K562 (cell line): ENCODE measurements around the gene ARID3A. TPM values are rescaled to one million over a fixed set of nuclear protein-coding genes. Genes with fewer than 3 reads are reported as not detected.

Source experiments
- ATAC-seq: fragments of 200-7000 bp; cut with Tn5 transposase; 3 replicates; pipeline ENCODE4 v1.9.1; 2020; ENCODE audit warnings: moderate library complexity
- BruUV-seq: library from RNA; stranded (reverse); fragments of 400-500 nt; replicated peaks from 2 replicates; lab custom pipeline; 2021; lab: Mats Ljungman, UMichigan
- CTCF ChIA-PET: fragments of 300-600 bp; formaldehyde crosslinking; extraction: SDS; loops from one replicate; lab custom pipeline; 2021; ENCODE audit warnings: low intra/inter-chr PET ratio; lab: Yijun Ruan, JAX
- POLR2A ChIA-PET: fragments of 300-600, 350-650 bp; sonication (Branson Sonifier 250); formaldehyde crosslinking; extraction: SDS; loops from one replicate; lab custom pipeline; 2021; ENCODE audit warnings: antibody characterized with exemption, inconsistent platforms; lab: Yijun Ruan, JAX
- DNase-seq, 4 experiments: peaks; one replicate each; pipeline versions ENCODE4 v3.0.0 to v3.0.0-alpha.2; 2011 to 2018; ENCODE audit warnings: low spot score in 3 of 4, mixed read lengths in 3 of 4; ENCODE audit errors: extremely low read depth in 1 of 4
- FAIRE-seq: peaks from 2 replicates; lab custom pipeline; 2011; peaks lifted over from hg19 to GRCh38; lab: Jason Lieb, UNC
- H2AFZ ChIP-seq: 2 replicates; pipeline ENCODE4 v1.6.0; 2011; ENCODE audit warnings: low read depth, low read length, control low read depth, inconsistent platforms
- H3K27ac ChIP-seq: fragments of 200-600 bp; 3 replicates; pipeline ENCODE4 v1.8.0; 2011; ENCODE audit warnings: low read depth, mild to moderate bottlenecking, control low read depth, inconsistent platforms, low read length, moderate library complexity, mixed read lengths; ENCODE audit errors: extremely low read depth
- H3K27me3 ChIP-seq, 2 experiments: fragments of 300-600 bp in 1 of 2; 2 replicates in 1 of 2; 3 replicates in 1 of 2; pipeline versions ENCODE4 v1.6.0 to v1.8.0; 2011; ENCODE audit warnings: inconsistent platforms in 2 of 2, low read length in 2 of 2, mild to moderate bottlenecking in 1 of 2, mixed read lengths in 1 of 2, moderate library complexity in 1 of 2; ENCODE audit not compliant: control insufficient read depth in 2 of 2, insufficient read depth in 2 of 2
- H3K36me3 ChIP-seq: fragments of 300-600 bp; 3 replicates; pipeline ENCODE4 v1.8.0; 2011; ENCODE audit warnings: mild to moderate bottlenecking, low read length, inconsistent platforms; ENCODE audit not compliant: control insufficient read depth, insufficient read depth
- H3K4me1 ChIP-seq, 2 experiments: fragments of 200-600 bp in 1 of 2; replicated peaks in 1 of 2; 2 replicates in 1 of 2; 3 replicates in 1 of 2; pipeline versions ENCODE4 v1.5.1 to v1.8.0; 2011; ENCODE audit warnings: inconsistent platforms in 2 of 2, low read length in 2 of 2, mild to moderate bottlenecking in 1 of 2, mixed read lengths in 1 of 2, moderate library complexity in 1 of 2; ENCODE audit not compliant: control insufficient read depth in 2 of 2, insufficient read depth in 2 of 2
- H3K4me2 ChIP-seq: 2 replicates; pipeline ENCODE4 v1.6.1; 2011; ENCODE audit warnings: low read length, control low read depth, inconsistent platforms, mixed read lengths; ENCODE audit not compliant: insufficient read depth
- H3K4me3 ChIP-seq: fragments of 200-600 bp; sonication (generic), shearing (Covaris generic); 2 replicates; pipeline ENCODE4 v1.5.1; 2016; ENCODE audit warnings: control low read depth, inconsistent platforms
- H3K79me2 ChIP-seq: fragments of 200-600 bp; 3 replicates; pipeline ENCODE4 v1.8.0; 2011; ENCODE audit warnings: low read length, inconsistent platforms; ENCODE audit not compliant: control insufficient read depth, insufficient read depth
- H3K9ac ChIP-seq, 2 experiments: 2 replicates each; pipeline versions ENCODE4 v1.6.0 to v1.6.1; 2011; ENCODE audit warnings: low read depth in 2 of 2, low read length in 2 of 2, control low read depth in 1 of 2, inconsistent platforms in 1 of 2, mild to moderate bottlenecking in 1 of 2, mixed read lengths in 1 of 2; ENCODE audit not compliant: insufficient read depth in 1 of 2
- H3K9me1 ChIP-seq: one replicate; pipeline ENCODE4 v1.6.0; 2011; ENCODE audit warnings: inconsistent platforms, mild to moderate bottlenecking, low read length, moderate library complexity; ENCODE audit not compliant: control insufficient read depth, insufficient read depth
- H3K9me3 ChIP-seq: replicated peaks from 2 replicates; pipeline ENCODE4 v1.5.1; 2011; ENCODE audit warnings: low read depth, low read length, inconsistent platforms; ENCODE audit not compliant: control insufficient read depth, insufficient read depth
- H4K20me1 ChIP-seq: replicated peaks from 2 replicates; pipeline ENCODE4 v1.6.1; 2011; ENCODE audit warnings: low read length, inconsistent platforms, mixed read lengths; ENCODE audit not compliant: control insufficient read depth, insufficient read depth
- BCOR ChIP-seq: fragments of 450-650 bp; IDR thresholded peaks from 2 replicates; pipeline ENCODE4 v1.6.1; 2016
- BRF1 ChIP-seq: IDR thresholded peaks from 3 replicates; pipeline ENCODE4 v1.6.1; 2011; ENCODE audit warnings: borderline replicate concordance, mild to moderate bottlenecking; ENCODE audit not compliant: insufficient read length; ENCODE audit errors: extremely low read depth
- CBFA2T3 ChIP-seq: fragments of 450-650 bp; IDR thresholded peaks from 2 replicates; pipeline ENCODE4 v1.6.1; 2017
- CXXC5 ChIP-seq: fragments of 250-450 bp; sonication (Bioruptor Pico); IDR thresholded peaks from 2 replicates; pipeline ENCODE4 v1.8.0; 2022; ENCODE audit warnings: inconsistent platforms, mild to moderate bottlenecking, moderate library complexity
- FOXA1 ChIP-seq: fragments of 450-650 bp; IDR thresholded peaks from 2 replicates; pipeline ENCODE4 v1.6.1; 2016; ENCODE audit warnings: mild to moderate bottlenecking, borderline replicate concordance
- MTA1 ChIP-seq: fragments of 450-650 bp; IDR thresholded peaks from 2 replicates; pipeline ENCODE4 v1.6.1; 2017; ENCODE audit warnings: borderline replicate concordance
- RAD21 ChIP-seq, 2 experiments: fragments of 250-450 bp in 1 of 2; fragments of 450-650 bp in 1 of 2; sonication (Bioruptor Pico) in 1 of 2; formaldehyde crosslinking in 1 of 2; IDR thresholded peaks in 1 of 2; conservative IDR thresholded peaks in 1 of 2; 2 replicates each; pipeline versions ENCODE4 v1.4.0 to v1.8.0; 2020 to 2022; ENCODE audit warnings: mild to moderate bottlenecking in 2 of 2, moderate library complexity in 1 of 2
- SREBF2 ChIP-seq: sonication (generic); formaldehyde crosslinking; IDR thresholded peaks from 2 replicates; pipeline ENCODE4 v1.4.0; 2020; ENCODE audit warnings: mild to moderate bottlenecking, missing genetic modification reagents
- XRCC3 ChIP-seq: fragments of 450-650 bp; IDR thresholded peaks from 2 replicates; pipeline ENCODE4 v1.6.1; 2017; ENCODE audit warnings: mild to moderate bottlenecking, moderate library complexity
- ZKSCAN8 ChIP-seq: fragments of 200-800 bp; sonication (Bioruptor generic); IDR thresholded peaks from 2 replicates; pipeline ENCODE4 v1.6.1; 2016; ENCODE audit warnings: missing genetic modification characterization, missing compliant biosample characterization
- ZNF140 ChIP-seq: fragments of 250-450 bp; sonication (Bioruptor Pico); IDR thresholded peaks from 2 replicates; pipeline ENCODE4 v1.8.0; 2021; ENCODE audit warnings: moderate library complexity, mild to moderate bottlenecking, inconsistent platforms
- ZNF184 ChIP-seq: sonication (generic); formaldehyde crosslinking; IDR thresholded peaks from 2 replicates; pipeline ENCODE4 v1.5.0; 2020; ENCODE audit warnings: missing genetic modification reagents
- WGBS: fragments of 100-300 bp; shearing (Covaris generic); methylation state at CpG from one replicate; pipeline ENCODE4 v1.1.6; 2016; ENCODE audit warnings: low coverage, mixed read lengths; ENCODE audit not compliant: insufficient coverage; ENCODE audit errors: missing lambda C conversion rate; 5-methylcytosine and 5-hydroxymethylcytosine counted together
- in situ Hi-C: fragments of 300-500 bp; cut with MboI; formaldehyde crosslinking; loops from 4 replicates; pipeline ENCODE4 v1.15.0; 2018; ENCODE audit warnings: inconsistent platforms, mixed read lengths
- intact Hi-C: fragments of 100-400 bp; cut with micrococcal nuclease; formaldehyde crosslinking; loops from 2 replicates; pipeline ENCODE4 v1.14.2; 2022
- polyA plus RNA-seq, 8 experiments: library from polyadenylated mRNA; depleted of rRNA in 4 of 8; stranded (reverse) in 5 of 8; unstranded in 3 of 8; fragments of >200 nt; fragmentation: Nextera tagmentation in 2 of 8; fragmentation: Illumina TruSeq in 1 of 8; extraction: Ambion mirVana in 2 of 8; extraction: Trizol in 1 of 8; gene quantifications; 2 replicates each; pipeline versions ENCODE4 v1.2.1 to v1.2.3, GENCODE V29; 2011 to 2014; ENCODE audit warnings: inconsistent platforms in 1 of 8, missing spikeins in 1 of 8
- total RNA-seq, 7 experiments: library from RNA; depleted of rRNA in 6 of 7; stranded (reverse); fragments of >200 nt in 6 of 7; fragmentation: Illumina TruSeq in 2 of 7; extraction: Trizol in 2 of 7; gene quantifications; 2 replicates each; pipeline versions ENCODE4 v1.2.1 to v1.2.3, GENCODE V29; 2011 to 2021; ENCODE audit warnings: low replicate concordance in 1 of 7
- TF ChIP-seq, protein P1 (sequence below): fragments of 250-450 bp; sonication (Bioruptor Pico); IDR thresholded peaks from 2 replicates; pipeline ENCODE4 v1.5.0; 2020; ENCODE audit warnings: mild to moderate bottlenecking
- TF ChIP-seq, protein P2 (sequence below), 2 experiments: fragments of 450-650 bp; IDR thresholded peaks; 2 replicates each; pipeline ENCODE4 v1.6.1; 2018; ENCODE audit warnings: mild to moderate bottlenecking in 2 of 2, low read depth in 1 of 2; ENCODE audit not compliant: partially characterized antibody in 2 of 2
- TF ChIP-seq, protein P3 (sequence below): sonication (generic); formaldehyde crosslinking; IDR thresholded peaks from 2 replicates; pipeline ENCODE4 v1.8.0; 2022; ENCODE audit warnings: missing genetic modification reagents, mild to moderate bottlenecking, moderate library complexity, borderline replicate concordance

The ARID3A gene
- total and polyA plus RNA-seq, 9 of the 15 experiments (the other 6 are each of a cell fraction or from before 2014, with no cell fraction given): 1.4 to 118 (median 31.2) TPM

DNA sequence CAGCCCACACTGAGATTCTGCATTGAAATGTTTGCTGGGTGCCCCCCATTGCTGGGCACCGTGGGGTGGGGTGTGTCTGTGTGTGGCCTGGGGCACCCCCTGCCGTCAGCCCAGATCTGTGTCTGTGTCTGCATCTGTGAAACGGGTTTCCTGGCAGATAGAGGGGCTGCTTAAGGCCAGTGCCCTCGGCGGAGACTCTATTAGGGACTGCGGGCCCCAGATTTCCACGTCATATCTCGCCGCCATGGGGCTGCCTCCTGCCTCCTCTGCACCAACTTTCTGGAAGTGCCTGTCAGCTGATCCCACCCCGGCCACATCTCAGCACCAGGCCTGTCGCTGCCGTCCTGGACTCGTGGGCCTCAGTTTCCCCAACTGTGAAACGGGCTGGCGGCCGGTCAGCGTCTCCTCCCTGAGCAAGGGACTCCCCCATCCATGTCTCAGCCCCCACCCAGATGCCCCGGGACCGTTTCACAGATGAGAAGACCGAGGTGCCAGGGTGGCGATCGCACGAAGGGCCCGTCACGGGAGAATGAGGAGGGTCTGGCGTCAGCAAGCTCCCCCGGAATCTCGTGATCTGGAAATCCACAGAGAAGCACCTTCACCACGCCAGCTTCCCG, 21.4 kb downstream of the ARID3A start:
- POLR2A ChIA-PET: interaction anchor here (0.6 kb wide), 1 partner anchor 29 kb away, joined by 3 read pairs; no protein-coding TSS in a partner anchor
- FAIRE-seq (no peak), ATAC-seq (no peak), DNase-seq (no peak)
- in situ Hi-C loops: no loop called here
- H2AFZ ChIP-seq: no peak overlapping the region
- H3K9ac ChIP-seq: peak overlapping the region in 1 of 2 experiments; percentile 12; a peak in 1 of 4 replicates
- WGBS: 91% methylated on average over 23 of the region's 30 CpGs
- no peak overlapping the region for H3K4me2 ChIP-seq
- intact Hi-C loops: no loop called here
- no peaks in the 10 kb centered on the region for H3K27me3 ChIP-seq
- H4K20me1 ChIP-seq: peaks cover 24% of the 10 kb centered on the region
- no peak overlapping the region for H3K27ac ChIP-seq
- peaks cover 79% of the 10 kb centered on the region for H3K79me2 ChIP-seq
- H3K9me1 ChIP-seq: peaks cover 6% of the 10 kb centered on the region
- H3K9me3 ChIP-seq: no peaks in the 10 kb centered on the region
- no peak overlapping the region for H3K4me3 ChIP-seq
- no TSS peak for BruUV-seq
- H3K4me1 ChIP-seq: peaks cover 22 to 78% of the 10 kb centered on the region in 2 experiments
- CTCF ChIA-PET: no interaction called here
- peaks cover 44% of the 10 kb centered on the region; the same call in 2 of the 3 replicates for H3K36me3 ChIP-seq
- TF ChIP-seq ZNF184 (CRISPR knock-in tag): no peak
- no peak for TF ChIP-seq FOXA1
- TF ChIP-seq CBFA2T3: no peak
- no peak for TF ChIP-seq ZKSCAN8 (CRISPR knock-in tag)
- TF ChIP-seq XRCC3: no peak
- TF ChIP-seq, protein P1, sequence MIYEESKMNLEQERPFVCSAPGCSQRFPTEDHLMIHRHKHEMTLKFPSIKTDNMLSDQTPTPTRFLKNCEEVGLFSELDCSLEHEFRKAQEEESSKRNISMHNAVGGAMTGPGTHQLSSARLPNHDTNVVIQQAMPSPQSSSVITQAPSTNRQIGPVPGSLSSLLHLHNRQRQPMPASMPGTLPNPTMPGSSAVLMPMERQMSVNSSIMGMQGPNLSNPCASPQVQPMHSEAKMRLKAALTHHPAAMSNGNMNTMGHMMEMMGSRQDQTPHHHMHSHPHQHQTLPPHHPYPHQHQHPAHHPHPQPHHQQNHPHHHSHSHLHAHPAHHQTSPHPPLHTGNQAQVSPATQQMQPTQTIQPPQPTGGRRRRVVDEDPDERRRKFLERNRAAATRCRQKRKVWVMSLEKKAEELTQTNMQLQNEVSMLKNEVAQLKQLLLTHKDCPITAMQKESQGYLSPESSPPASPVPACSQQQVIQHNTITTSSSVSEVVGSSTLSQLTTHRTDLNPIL: no peak
- no peak for TF ChIP-seq CXXC5
- TF ChIP-seq, protein P2, sequence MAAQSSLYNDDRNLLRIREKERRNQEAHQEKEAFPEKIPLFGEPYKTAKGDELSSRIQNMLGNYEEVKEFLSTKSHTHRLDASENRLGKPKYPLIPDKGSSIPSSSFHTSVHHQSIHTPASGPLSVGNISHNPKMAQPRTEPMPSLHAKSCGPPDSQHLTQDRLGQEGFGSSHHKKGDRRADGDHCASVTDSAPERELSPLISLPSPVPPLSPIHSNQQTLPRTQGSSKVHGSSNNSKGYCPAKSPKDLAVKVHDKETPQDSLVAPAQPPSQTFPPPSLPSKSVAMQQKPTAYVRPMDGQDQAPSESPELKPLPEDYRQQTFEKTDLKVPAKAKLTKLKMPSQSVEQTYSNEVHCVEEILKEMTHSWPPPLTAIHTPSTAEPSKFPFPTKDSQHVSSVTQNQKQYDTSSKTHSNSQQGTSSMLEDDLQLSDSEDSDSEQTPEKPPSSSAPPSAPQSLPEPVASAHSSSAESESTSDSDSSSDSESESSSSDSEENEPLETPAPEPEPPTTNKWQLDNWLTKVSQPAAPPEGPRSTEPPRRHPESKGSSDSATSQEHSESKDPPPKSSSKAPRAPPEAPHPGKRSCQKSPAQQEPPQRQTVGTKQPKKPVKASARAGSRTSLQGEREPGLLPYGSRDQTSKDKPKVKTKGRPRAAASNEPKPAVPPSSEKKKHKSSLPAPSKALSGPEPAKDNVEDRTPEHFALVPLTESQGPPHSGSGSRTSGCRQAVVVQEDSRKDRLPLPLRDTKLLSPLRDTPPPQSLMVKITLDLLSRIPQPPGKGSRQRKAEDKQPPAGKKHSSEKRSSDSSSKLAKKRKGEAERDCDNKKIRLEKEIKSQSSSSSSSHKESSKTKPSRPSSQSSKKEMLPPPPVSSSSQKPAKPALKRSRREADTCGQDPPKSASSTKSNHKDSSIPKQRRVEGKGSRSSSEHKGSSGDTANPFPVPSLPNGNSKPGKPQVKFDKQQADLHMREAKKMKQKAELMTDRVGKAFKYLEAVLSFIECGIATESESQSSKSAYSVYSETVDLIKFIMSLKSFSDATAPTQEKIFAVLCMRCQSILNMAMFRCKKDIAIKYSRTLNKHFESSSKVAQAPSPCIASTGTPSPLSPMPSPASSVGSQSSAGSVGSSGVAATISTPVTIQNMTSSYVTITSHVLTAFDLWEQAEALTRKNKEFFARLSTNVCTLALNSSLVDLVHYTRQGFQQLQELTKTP (IDR thresholded peaks at IDR 0.05; ENCODE audit: low read depth in 1 of 2, partially characterized antibody in 2 of 2): no peak
- no peak for TF ChIP-seq RAD21 (CRISPR knock-in tag; conservative IDR thresholded peaks at IDR 0.05 in 1 of 2, IDR thresholded peaks at IDR 0.05 in 1 of 2)
- TF ChIP-seq ZNF140: no peak
- TF ChIP-seq, protein P3, sequence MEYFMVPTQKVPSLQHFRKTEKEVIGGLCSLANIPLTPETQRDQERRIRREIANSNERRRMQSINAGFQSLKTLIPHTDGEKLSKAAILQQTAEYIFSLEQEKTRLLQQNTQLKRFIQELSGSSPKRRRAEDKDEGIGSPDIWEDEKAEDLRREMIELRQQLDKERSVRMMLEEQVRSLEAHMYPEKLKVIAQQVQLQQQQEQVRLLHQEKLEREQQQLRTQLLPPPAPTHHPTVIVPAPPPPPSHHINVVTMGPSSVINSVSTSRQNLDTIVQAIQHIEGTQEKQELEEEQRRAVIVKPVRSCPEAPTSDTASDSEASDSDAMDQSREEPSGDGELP (CRISPR knock-in tag): 0 out of 2 replicates have a peak, but pooled peaks have one; percentile 30
- TF ChIP-seq BCOR: peak; percentile 11; the same call in 1 of the 2 replicates
- TF ChIP-seq BRF1: no peak
- no peak for TF ChIP-seq MTA1
- TF ChIP-seq SREBF2 (CRISPR knock-in tag): no peak
